Brain microvascular endothelial cell (primary cell): Measurements from ENCODE around the gene CPAMD8.
A peak's percentile ranks its signal among the peaks of the same experiment; 100 is the strongest.
"Not testable (repeated sequence)": the region's sequence is repeated elsewhere in the genome, so short reads cannot be mapped to it uniquely, and the experiment has no call there.

Source experiments
- DNase-seq: peaks from one replicate; pipeline ENCODE4 v3.0.0-alpha.2; 2020
- H3K27ac ChIP-seq: fragments of 250-450 bp; sonication (Bioruptor Pico); 2 replicates; pipeline ENCODE4 v1.5.1; 2020; ENCODE audit warnings: mild to moderate bottlenecking, moderate library complexity
- H3K27me3 ChIP-seq: fragments of 250-450 bp; sonication (Bioruptor Pico); replicated peaks from 2 replicates; pipeline ENCODE4 v1.5.1; 2020; ENCODE audit warnings: mild to moderate bottlenecking
- H3K36me3 ChIP-seq: fragments of 250-450 bp; sonication (Bioruptor Pico); replicated peaks from 2 replicates; pipeline ENCODE4 v1.5.1; 2020; ENCODE audit warnings: mild to moderate bottlenecking
- H3K4me3 ChIP-seq: 2 replicates; pipeline ENCODE4 v1.5.1; 2011; ENCODE audit warnings: low read depth, mild to moderate bottlenecking, control low read depth, low read length, moderate library complexity
- CTCF ChIP-seq: IDR thresholded peaks from 2 replicates; pipeline ENCODE4 v1.5.1; 2011; ENCODE audit warnings: low read depth, mild to moderate bottlenecking, moderate library complexity, low read length, control low read depth, inconsistent platforms; ENCODE audit errors: missing control alignments
- in situ Hi-C: cut with HindIII; loops from 2 replicates; pipeline ENCODE4 v1.10.0; 2017; ENCODE audit warnings: low sequenced_read_pairs, low pct_ligation_motif_present

The CPAMD8 gene

GRCh38 chr19:16976446-16976845, 50.2 kb downstream of the CPAMD8 start:
- Histone ChIP-seq H3K27ac (no peak overlapping the region), H3K27me3 (no peaks in the 10 kb centered on the region), H3K4me3 (no peak overlapping the region), H3K36me3 (no peaks in the 10 kb centered on the region)
- no peak for TF ChIP-seq CTCF
- in situ Hi-C loops, result no loop called here
- DNase-seq, result no peak

DNA sequence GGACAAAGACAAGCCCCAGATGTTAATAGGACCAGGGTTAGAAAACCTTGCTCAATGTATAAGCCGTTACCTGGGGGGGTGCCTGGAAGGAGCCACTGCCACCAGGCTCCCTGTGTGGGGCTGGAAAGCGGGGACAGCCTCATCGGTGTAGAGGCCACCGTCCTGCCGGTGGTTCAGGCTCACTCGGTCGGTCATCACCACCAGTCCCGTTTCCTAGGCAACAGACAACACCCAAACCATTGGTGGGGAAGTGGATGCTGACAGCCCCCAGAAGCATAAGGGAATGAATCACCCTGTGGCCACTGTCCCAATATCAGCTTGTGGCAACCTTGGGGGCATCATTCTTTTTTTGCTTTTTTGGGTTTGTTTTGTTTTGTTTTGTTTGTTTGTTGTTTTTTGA, 55.8 kb downstream of the CPAMD8 start:
- in situ Hi-C loops, result no loop called here

GRCh38 chr19:16969135-16969534, 57.5 kb downstream of the CPAMD8 start:
- Histone ChIP-seq H3K36me3 (no peaks in the 10 kb centered on the region), H3K27me3 (no peaks in the 10 kb centered on the region), H3K4me3 (no peak overlapping the region), H3K27ac (no peak overlapping the region)
- in situ Hi-C loops, result no loop called here
- peak; percentile 9 for DNase-seq
- peak; percentile 19 for TF ChIP-seq CTCF

More for the DNA sequence above, 55.8 kb downstream of the CPAMD8 start:
- no peak for DNase-seq
- H3K27me3 ChIP-seq, result no peaks in the 10 kb centered on the region
- H3K36me3 ChIP-seq, result no peaks in the 10 kb centered on the region
- H3K27ac ChIP-seq, result no peak overlapping the region
- no peak for TF ChIP-seq CTCF
- H3K4me3 ChIP-seq, result no peak overlapping the region

DNA sequence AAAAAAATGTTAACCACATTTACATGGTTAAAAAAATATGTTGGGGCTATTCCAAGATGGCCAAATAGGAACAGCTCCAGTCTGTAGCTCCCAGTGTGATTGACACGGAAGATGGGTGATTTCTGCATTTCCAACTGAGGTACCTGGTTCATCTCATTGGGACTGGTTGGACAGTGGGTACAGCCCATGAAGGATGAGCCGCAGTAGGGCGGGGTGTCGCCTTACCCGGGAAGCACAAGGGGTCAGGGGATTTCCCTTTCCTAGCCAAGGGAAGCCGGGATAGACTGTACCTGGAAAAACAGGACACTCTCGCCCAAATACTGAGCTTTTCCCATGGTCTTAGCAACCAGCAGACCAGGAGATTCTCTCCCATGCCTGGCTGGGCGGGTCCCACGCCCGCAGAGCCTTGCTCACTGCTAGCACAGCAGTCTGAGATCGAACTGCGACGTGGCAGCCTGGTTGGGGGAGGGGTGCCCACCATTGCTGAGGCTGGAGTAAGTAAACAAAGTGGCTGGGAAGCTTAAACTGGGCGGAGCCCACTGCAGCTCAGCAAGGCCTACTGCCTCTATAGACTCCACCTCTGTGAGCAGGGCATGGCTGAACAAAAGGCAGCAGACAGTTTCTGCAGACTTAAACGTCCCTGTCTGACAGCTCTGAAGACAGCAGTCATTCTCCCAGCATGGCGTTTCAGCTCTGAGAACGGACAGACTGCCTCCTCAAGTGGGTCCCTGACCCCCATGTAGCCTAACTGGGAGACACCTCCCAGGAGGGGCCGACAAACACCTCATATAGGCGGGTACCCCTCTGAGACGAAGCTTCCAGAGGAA, 65.4 kb downstream of the CPAMD8 start:
- H3K27ac ChIP-seq, in situ Hi-C loops, H3K4me3 ChIP-seq, H3K36me3 ChIP-seq, H3K27me3 ChIP-seq, DNase-seq: not testable (repeated sequence)

GRCh38 chr19:16958277-16958676, 68.3 kb downstream of the CPAMD8 start:
- H3K36me3 ChIP-seq, in situ Hi-C loops, H3K4me3 ChIP-seq, H3K27ac ChIP-seq, DNase-seq, H3K27me3 ChIP-seq: not testable (repeated sequence)

DNA sequence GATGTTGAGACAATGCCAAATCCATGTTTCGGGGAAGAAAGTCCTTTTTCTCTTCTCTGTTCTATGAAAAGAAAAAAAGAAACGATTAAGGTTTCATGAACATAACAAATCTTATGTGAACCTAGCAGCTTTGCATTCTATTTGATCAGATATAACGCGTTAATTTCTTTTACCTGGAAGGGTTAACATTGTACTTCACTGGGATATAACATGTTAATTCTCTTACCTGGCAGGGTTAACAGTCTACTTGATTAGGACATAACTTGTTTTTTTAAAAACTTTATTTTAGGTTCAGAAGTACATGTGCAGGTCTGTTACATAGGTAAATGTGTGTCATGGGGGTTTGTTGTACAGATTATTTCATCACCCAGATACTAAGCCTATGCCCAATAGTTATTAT, 68.8 kb downstream of the CPAMD8 start:
- no peak overlapping the region for H3K27ac ChIP-seq
- no peak for TF ChIP-seq CTCF
- no peak for DNase-seq
- H3K4me3 ChIP-seq, result no peak overlapping the region
- no peaks in the 10 kb centered on the region for H3K36me3 ChIP-seq
- in situ Hi-C loops, result no loop called here
- H3K27me3 ChIP-seq, result no peaks in the 10 kb centered on the region
